NCI-H1417 treated with DMSO at 0.1 percent for 48 hours (cell line): ENCODE measurements around the gene CT47A7.
"Not testable (repeated sequence)": the region's sequence is repeated elsewhere in the genome, so short reads cannot be mapped to it uniquely, and the experiment has no call there.

Experiments used
- DNase-seq: peaks from one replicate; lab custom pipeline; 2025; lab: John Stamatoyannopoulos, UW

The CT47A7 gene

GRCh38 chrX:120956500-120956899 is at the start of gene CT47A7:
CT47A7 (minus strand) TSS chrX:120956600; CDS start chrX:120956345, 255 bp downstream.
- DNase-seq, result not testable (repeated sequence)

GRCh38 chrX:121000589-121000988 is 44.2 kb upstream of the CT47A7 start:
- DNase-seq, result no peak

- no peak for DNase-seq
Observed at GRCh38 chrX:120999413-120999812, 43.0 kb upstream of the CT47A7 start.

GRCh38 chrX:120985660-120986059 is 29.3 kb upstream of the CT47A7 start, which contains the start of gene CT47A1:
CT47A1 (minus strand) TSS chrX:120985760; CDS start chrX:120985529, 231 bp downstream.
- DNase-seq, result not testable (repeated sequence)
